HK-2 (cell line): ENCODE results near the gene IZUMO1.
A peak's percentile ranks its signal among the peaks of the same experiment; 100 is the strongest.
"Not testable (repeated sequence)": the region's sequence is repeated elsewhere in the genome, so short reads cannot be mapped to it uniquely, and the experiment has no call there.

Source experiments
- DNase-seq: peaks from one replicate; pipeline ENCODE4 v3.0.0-alpha.2; 2018; ENCODE audit not compliant: unreplicated experiment

The IZUMO1 gene

GRCh38 chr19:48737360-48737998, 9.2 kb downstream of the IZUMO1 start:
- DNase-seq, result no peak

DNA sequence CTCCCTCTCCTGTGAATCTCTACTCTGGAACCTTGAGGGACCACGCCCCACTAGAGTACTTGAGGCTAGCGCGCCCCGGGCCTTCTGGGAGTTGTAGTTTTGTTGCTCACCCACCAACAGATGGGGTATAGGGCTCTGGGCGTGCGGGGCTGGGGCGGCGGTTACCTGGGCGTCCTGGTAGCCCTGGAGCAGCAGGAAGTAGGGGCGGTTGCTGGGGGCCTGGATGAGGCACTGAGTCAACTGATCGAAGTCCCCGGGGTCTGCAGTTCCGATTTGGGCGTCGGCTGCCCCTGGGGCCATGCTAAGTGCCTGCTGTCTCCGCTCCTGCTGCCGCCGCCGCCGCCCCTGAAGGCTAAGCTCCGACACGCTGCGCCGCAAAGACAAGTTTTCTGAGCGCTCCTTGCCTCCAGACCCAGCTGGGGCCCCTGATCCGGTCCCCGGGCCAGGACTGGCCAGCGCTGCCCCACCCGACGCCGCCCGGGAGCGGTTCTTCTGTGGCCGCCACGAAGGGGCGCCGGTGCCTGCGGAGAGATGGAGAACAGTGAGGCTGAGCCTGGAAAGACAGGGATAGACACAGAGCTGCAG, 11.6 kb downstream of the IZUMO1 start:
- DNase-seq, result no peak

DNA sequence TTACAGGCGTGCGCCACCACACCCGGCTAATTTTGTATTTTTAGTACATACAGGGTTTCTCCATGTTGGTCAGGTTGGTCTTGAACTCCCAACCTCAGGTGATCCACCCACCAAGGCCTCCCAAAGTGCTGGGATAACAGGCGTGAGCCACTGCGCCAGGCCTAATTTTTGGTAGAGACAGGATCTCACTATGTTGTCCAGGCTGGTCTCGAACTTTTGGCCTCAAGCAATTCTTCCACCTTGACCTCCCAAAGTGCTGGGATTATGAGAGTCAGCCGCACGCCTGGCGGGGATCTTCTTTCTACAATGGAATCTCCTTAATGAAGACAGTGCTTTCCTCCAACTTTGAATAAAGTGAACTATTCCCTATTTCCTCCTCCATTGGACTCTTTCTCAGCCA, 12.1 kb downstream of the IZUMO1 start:
- DNase-seq, result no peak

- no peak for DNase-seq
These were observed 15.3 kb downstream of the IZUMO1 start for GRCh38 chr19:48731452-48731851.

GRCh38 chr19:48728911-48729664, 17.6 kb downstream of the IZUMO1 start:
- no peak for DNase-seq

DNA sequence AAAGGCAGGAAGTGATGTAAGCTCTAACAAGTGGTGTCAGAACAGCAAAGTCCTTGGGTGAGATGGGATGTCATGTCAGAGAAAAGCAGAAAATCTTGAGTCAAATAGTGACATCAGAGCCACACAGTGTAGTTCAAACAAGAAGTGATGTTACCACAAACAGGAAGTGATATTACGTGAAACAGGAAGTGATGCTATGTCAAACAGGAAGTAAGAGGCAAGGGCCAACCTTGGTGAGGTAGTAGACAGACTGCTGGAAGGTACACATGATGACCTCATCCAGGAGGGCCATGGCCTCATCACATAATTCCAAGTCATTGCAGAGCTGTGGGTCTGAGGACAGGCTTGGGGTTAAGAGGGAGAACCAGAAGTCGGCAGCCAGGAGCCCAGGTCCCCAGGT, 20.2 kb downstream of the IZUMO1 start:
- DNase-seq, result no peak

DNA sequence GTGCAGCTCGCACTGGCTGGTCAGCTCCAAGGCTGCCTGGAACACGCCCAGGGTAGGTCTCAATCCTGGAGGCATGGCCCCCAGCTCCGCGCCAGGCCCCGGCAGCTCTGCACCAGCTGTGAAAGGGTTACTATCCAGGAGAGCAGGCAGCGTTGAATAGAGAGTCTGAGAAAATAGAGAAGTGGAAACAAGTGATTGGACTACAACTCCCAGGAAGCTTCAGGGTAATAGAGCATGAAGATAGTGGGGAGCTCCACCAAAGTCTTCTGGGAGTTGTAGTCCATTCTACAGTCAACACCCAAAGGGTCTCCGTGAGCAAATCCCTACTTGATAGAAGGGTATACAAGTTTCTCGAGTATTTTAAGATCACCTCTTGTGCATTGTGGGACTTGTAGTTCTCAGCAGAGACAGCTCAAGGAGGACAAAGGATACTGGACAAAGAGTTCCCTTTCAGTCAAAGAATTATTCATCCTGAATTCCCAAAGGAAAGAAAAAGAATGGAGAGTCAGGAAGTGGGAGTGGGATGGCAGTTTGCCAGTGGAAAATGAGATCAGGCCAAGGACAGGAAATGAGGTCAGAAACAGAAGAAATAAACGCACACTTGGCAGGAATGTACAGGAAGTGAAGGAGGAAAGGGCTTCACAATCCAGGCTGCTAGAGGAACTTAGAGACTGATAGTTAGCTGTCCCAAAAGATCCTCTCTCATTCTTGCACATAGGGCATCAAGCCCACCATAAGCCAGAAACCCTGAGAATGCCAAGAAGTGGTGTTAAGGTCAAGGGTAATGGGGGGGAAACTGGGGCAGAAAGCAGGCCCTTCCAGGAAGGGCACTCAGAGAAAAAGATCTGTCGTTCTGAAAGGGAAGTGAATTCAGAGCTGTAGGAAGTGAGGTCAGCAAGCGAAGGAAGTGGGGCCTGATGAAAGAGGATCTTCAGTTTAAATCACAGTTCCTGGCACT, 21.6 kb downstream of the IZUMO1 start:
- peak; percentile 60 for DNase-seq

GRCh38 chr19:48722196-48722708, 24.5 kb downstream of the IZUMO1 start:
- DNase-seq, result no peak

DNA sequence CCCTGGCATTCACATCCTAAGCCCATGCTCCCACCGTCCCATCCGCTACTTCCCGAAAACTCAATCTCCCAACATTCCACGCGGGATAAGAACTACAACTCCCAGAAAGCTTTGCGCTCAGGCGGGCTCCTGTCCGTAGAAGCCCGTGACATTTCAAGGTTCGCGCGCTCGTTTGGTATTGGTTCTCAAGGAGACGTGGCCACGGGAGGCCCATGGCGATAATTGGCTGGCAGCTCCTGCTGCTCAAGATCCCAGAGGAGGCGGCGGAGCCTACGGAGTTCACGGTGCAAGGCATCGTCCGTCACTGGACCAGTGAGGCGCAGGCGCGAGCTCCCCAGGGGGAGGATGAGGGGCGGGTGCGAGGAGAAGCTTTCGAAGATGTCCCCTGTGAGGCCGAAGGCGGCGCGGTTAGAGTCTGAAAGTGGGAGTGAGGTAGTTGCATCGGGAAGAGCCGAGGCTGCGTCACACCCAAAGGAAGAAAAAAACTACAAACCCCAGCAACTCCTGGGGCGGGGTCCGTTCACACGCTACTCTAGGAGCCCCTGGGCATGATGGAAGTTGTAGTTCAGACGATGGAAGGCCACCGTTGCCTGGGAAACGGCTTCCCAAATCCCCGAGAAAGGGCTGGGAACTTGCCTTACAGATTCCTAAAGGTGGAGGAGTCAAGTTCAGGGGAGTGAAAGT, 26.0 kb downstream of the IZUMO1 start:
- DNase-seq, result peak; percentile 98

- no peak for DNase-seq
These were observed 26.5 kb downstream of the IZUMO1 start for GRCh38 chr19:48720251-48720612.

DNA sequence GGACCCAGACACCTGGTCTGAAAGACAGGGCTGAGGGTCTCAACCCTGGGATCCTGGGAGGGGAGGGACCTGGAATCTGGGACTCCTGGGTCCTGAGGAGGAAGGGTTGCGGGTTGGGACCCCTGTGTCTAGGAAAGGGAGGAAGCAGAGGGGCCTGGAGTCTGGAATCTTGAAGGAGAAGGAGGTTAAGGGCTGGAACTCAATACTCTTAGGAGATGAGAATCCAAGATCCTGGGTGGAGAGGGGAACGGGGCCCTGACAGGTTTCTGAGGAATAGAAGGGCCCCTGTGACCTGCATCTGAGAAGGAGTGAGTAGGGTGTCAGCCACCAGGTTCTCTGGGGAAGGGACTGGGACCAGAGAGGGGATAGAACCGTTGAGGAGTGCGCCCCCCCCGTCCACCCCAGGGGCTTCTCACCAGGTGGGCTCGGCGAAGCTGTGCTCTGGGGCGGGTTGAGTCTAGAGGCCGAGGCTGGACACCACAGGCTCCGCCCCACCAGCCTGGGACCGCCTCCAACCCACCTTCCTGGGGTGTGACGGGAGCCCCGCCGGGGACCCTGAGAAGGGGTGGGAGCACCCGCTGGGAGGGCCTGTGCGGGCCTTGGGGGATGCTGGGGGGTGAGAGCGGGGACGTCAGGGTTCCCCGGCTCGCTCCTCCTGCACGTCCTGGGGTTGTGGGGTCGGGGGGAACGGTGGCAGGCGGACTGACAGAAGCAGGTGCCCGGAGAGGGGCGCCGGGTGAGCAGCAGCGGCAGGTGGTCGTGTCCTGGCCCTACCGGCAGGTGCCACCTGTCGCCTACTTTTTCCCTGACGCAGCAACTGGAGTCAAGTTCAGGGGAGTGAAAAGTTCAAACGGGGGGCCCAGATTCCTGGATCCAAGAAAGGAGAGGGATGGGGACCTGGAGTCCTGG, 27.2 kb downstream of the IZUMO1 start, which contains the start of gene MAMSTR:
Gene MAMSTR, minus strand, starts transcription at position 463 of the 909 bp plus-strand sequence. CDS start 694 bp downstream, outside the sequence.
- no peak for DNase-seq

- DNase-seq, result no peak
These were observed 27.9 kb downstream of the IZUMO1 start for GRCh38 chr19:48718711-48719231.

- not testable (repeated sequence) for DNase-seq
These were observed 28.6 kb downstream of the IZUMO1 start for GRCh38 chr19:48718106-48718505.

GRCh38 chr19:48716562-48717291, 30.0 kb downstream of the IZUMO1 start:
- DNase-seq, result no peak

GRCh38 chr19:48715681-48716171, 31.0 kb downstream of the IZUMO1 start:
- no peak for DNase-seq

DNA sequence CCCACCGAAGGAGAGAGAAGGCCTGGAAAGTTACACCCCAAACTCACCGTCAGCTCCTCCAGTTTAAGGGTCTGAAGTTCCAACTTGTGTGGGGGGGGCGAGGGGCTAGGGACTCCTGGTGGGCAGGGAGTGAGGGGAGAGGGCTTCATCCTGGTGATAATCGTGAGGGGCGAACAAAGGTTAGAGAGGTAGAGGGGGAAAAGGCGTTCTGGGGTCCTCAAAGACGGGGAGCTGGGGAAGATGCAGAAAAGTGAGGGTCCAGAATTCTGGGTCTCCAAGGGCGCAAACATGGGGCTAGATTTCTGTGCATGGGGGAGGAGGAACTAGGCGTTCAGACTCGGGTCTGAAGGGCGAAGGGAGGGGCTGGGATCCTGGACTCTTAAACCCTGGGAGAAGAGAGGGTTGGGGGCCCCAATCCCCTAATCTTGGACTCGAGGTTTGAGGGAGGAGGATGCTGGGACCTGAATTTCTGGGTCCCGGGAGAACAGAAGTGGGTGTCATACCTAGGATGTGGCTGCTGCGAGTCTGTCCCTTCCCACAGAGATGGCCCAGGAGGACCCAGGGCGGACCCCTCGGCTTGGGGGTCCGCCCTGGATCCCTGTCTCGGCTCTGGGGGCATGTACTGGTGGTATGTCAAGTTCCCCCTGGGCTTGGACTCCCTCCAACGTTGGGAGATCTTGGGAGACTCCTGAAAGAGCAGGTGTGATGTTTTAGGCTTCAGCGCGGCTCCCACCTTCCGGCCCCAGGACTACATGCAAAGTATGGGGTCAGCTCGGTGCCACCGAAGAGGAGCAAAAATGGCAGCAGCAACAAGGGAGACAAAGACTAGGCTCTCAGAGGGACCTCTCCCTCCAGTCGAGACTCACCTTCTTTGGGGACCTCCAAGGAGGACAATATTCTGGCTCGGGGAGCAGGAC, 31.7 kb downstream of the IZUMO1 start:
- no peak for DNase-seq

DNA sequence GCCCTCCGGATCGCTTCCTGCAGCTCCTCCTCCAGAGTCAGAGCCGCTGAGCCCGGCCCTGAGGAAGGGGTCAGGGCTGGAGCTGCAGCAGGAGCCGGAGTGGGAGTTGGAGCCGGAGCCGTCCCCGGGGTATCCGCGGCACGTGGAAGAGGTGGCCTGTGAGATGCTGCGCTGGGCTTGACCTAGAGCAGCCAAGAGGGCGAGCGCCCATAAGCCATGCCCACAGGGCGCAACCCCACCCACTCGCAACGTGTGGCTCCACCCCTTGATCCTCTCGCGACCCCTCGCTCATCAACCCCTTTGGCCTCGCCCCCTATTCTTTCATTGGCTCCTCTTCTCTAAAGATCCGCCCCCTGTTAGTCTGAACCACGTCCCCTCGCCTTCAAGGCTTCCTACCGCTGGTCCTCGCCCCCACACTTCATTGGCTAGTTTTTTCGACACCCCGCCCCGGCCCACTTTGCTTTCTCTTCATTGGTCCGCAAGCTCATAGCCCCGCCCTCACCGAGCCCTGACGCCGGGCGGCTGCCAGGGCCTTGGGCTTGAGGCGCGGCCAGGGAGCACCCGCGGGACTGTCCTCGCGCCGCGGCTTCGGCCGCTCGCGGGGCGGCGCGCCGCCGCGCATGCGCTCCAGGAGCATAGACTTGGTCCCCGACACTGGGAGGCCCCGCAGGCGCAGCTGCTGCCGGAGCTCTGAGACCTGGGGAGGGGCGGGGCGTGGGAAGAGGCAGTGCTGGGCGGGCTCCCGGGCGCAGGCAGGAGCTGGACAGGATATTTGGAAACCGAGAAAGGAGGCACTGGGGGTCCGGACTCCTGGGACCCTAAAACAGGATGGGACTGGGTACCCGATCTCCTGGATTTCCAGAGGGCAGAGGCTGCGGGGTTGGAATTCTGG, 32.6 kb downstream of the IZUMO1 start:
- DNase-seq, result peak; percentile 99
